Measurements from ENCODE around the gene SLC5A10.
"Not testable (repeated sequence)": the region's sequence is repeated elsewhere in the genome, so short reads cannot be mapped to it uniquely, and the experiment has no call there.

The SLC5A10 gene

DNA sequence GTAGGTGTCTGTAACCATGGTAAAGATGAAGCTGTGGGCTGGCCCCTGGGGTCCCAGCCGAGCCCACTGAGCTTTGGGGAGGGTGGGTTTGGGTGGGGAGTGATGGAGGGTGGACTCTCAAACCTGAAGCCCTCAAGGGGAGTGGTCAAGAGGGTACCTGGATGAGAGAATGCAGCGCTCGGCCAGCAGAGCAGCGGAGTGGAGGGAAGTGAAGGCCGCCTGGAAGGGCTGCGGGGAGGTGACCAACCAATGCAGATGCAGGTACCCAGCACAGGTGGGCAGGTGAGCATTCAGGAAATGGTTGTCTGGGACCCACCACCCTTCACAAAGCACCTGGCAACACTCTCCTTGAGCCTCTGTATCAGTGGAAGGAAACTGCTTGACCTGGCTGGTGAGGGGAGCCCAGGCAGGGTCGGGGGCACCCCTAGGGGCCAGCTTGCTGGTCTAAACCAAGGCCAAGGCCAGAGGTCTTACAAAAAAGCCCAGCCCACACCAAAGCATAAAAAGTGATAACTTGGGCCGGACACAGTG is 3.4 kb upstream of the SLC5A10 start:
- FAIRE-seq: no peak

DNA sequence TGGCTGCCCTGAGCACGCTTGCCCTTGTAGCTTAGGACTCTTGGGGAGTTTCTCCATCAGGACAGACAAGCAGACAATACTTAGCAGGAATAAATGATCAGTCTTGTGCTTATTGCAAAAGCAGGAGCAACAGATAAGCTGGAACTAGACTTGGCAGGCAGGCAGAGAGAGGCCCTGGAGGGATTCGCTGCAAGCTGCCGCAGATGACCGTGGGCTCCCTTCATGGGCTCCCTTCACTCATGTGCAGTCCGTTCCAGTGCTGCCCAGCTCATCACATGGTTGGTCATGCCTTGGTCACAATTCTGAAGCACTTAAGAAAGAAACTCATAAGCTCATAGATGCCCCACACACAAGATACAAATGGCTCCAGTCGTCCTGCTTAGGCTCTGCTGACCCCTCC is 2.4 kb upstream of the SLC5A10 start:
- no peak for FAIRE-seq

DNA sequence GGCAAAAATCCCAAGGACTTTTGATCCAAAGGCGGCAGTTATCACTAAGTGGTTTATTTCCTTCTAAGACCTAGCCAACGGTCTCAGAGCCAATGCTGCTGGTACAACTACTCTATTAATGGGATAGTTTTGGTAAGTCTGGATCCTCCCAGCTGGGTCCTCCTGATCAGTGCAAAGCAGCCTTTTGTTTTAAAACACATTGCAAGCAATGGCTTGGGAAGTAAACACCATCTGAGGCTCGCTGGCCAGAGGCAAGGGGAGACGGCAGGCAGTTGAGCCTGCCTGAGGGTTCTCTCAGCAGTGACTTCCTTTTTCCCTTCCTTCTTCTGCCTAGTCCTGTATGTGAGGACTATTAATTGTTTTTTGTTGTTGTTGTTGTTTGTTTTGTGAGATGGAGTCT is 1.6 kb upstream of the SLC5A10 start:
- no peak for FAIRE-seq

DNA sequence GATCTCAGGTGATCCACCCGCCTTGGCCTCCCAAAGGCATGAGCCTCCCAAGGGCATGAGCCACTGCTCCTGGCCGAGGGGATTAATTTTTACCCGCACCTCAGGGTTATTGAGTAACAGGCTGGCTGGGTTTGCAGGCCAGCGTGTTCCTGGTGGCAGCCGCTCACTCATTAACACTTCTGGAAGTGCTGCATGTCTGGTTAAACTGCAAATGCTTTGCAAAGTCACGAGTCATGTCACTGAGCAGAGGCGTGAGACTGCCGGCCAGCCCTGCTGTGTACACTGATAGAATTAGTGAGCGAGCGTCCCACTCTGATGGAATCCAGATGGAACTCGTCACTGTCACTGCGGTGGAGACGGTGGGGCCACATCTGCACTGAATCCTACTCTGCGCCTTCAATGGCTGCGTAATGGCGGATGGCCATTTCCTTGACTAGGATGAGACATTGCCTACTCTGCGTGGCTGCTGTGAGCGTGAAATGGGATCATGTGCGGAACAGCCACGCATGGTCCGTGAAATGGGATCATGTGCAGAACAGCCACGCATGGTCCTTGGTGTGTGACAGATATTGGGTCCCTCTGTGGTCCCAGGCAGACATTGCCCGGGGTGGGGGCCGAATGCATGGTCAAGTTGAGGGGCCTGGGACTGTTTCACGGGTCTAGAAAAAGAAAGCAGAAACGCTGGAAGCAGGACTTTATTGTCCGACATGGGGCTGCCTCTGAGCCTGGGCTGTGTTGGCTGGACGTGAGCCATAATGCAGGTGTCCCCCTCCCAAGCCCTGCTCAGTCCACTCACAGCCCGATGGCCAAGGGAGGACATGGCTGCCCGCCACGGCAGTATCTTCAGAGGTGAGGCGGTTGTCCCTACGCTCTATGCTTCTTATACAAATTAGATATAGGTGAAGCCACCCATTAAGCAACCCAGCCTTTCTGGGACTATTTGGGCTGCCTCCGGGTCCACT is 740 bp upstream of the SLC5A10 start:
- FAIRE-seq: no peak

DNA sequence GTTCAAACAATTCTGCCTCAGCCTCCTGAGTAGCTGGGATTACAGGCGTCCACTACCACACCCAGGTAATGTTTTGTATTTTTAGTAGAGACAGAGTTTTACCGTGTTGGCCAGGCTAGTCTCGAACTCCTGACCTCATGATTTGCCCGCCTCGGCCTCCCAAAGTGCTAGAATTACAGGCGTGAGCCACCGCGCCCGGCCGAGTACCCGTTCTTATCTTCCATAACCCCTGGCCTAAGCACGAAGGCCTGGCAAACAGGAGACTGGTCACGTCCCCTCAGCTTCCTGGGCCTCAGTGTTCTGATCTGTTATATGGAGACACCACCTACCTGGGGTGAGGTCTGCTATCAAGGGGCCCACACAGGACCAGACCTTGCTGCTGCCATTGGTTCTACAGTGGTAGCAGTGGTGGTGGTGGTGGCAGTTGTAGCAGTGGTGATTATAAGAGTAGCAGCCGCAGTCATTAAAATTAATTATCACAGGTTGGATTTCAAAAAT is 1.3 kb downstream of the SLC5A10 start:
- FAIRE-seq: no peak

DNA sequence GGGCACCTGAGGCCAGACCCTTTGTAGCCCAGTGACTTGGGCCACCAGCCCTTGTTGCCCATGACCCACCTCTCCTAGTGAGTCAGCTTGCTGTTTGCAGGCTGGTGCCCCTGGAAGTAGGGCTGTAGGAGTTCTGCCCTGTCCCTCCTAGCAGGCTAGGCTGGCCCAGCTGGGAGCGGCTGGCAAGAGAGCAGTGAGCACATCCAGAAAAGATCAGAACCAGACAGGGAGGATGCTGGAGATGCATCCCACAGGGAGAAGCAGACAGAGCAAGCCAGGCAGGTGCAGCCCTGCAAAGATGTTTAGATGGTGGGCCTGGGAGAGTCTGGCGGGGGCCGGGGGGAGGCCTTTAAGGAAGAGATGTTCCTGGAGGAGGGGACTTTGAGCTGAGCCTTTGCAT is 2.4 kb downstream of the SLC5A10 start:
- no peak for FAIRE-seq

DNA sequence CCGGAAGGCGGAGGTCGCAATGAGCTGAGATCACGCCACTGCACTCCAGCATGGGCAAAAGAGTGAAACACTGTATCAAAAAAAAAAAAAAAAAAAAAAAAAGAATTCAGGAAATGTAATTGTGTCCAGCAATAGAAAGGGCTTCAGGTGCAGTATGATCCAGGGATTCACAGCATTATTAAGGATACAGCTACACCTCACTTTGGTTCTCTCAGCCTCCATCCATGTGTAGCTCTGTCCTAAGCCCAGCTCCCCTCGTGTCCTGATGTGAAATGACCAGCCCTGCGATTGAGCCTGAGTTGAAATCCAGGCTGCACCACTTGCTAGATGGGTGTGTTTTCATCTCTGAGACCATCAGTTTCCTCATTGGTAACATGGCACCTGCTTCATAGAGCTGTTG is 3.0 kb downstream of the SLC5A10 start:
- no peak for FAIRE-seq

DNA sequence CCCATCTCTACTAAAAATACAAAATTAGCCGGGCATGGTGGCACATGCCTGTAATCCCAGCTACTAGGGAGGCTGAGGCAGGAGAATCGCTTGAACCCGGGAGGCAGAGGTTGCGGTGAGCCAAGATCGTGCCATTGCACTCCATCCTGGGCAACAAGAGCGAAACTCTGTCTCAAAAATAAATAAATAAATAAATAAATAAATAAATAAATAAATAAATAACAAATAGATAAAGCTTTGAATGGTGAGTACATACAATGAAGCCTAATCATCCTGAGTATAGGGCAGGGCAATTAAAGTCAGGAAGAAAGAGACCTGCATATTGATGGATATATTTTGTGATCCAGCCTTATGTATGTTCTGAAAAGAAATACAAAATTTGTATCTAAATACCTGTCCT is 4.1 kb downstream of the SLC5A10 start:
- FAIRE-seq: not testable (repeated sequence)

DNA sequence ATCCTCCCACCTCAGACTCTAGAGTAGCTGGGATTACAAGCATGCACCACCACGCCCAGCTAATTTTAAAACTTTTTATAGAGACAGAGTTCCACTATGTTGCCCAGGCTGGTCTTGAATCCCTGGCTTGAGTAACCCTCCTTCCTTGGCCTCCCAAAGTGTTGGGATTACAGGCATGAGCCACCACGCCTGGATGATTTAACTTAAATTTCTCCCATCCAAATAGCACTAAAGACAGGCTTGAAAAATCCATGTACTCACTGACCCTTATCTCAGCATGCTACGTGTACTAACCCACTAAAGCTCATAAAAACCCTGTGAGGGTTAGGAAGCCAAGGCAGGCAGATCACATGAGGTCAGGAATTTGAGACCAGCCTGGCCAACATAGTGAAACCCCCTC is 4.6 kb downstream of the SLC5A10 start:
- no peak for FAIRE-seq

DNA sequence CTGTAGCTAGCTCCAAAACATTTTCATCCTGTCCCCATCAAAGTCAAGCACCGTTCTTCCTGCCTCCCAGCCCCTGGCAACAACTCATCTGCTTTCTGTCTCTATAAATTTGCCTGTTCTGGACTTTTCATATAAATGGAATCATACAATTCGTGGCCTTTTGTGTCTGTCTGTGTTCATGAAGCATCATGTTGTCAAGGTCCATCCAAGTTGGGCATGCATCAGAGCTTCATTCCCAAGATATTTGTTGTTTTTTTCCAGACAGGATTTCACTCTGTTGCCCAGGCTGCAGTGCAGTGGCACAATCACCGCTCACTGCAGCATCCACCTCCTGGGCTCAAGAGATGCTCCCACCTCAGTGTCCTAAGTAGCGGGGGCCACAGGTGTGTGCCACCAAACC is 5.9 kb downstream of the SLC5A10 start:
- FAIRE-seq: no peak

DNA sequence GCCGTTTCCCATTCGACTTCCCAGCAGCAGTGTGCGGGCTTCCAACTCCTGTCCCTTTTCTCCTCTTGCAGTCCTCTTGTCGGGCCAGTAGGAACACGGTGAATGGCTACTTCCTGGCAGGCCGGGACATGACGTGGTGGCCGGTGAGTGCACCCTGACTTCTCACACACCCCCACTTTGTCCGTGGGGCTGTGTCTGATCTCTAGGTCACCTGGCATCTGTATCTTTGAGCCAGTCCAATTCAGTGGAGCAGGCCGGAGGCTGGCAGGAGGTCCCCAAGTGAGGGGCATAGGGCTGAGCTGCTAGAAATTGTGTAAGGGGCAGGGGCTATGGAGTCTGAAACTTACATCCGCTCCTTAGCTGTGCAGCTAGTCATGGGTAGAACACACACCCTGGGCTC is 6.6 kb downstream of the SLC5A10 start:
- no peak for FAIRE-seq

DNA sequence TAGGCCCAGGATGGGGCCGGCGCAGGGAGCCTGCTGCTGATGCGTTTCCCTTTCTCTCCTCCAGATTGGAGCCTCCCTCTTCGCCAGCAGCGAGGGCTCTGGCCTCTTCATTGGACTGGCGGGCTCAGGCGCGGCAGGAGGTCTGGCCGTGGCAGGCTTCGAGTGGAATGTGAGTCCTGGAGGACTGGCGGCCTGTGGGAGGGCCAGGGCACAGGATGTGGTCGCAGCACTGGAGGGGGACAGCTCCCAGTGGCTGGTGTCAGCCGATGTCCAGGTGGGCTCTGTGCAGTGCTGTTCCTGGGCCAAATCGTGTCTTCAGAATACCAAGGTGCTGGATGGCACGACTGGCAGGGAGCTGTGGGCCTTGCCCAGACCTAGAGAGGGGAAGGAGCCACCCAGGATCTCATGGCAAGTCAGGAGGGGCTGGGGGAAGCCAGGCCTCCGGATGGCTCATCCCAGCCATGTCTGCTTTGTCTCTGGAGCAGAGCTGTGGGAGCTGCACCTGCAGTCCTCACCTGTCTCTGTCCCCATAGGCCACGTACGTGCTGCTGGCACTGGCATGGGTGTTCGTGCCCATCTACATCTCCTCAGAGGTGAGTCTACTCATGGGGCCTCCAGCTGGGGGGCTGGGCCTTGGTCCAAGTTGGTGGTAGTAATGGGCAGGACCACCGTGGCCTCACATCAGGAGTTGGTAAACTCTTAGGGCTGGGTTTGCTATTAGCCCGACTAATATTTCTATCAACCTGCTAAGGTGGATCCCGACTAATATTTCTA is 7.3 kb downstream of the SLC5A10 start:
- no peak for FAIRE-seq

DNA sequence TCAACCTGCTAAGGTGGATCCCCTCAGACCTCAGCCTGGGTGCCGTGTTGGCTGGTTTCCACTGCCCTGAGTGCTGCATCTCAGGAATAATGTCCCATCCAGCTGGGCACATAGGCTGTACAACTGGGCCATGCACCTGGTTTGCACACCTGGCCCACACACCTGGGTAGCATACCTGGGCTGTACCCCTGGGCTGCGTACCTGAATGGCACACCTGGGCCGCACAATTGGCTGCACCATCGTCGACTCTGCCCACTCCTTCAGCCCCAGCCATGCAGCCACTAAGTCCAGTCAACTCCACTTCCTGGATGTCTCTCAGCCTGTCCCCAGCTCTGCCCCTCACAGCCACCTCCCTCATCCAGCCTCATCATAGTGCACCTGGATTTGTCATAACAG is 7.9 kb downstream of the SLC5A10 start:
- FAIRE-seq: no peak

DNA sequence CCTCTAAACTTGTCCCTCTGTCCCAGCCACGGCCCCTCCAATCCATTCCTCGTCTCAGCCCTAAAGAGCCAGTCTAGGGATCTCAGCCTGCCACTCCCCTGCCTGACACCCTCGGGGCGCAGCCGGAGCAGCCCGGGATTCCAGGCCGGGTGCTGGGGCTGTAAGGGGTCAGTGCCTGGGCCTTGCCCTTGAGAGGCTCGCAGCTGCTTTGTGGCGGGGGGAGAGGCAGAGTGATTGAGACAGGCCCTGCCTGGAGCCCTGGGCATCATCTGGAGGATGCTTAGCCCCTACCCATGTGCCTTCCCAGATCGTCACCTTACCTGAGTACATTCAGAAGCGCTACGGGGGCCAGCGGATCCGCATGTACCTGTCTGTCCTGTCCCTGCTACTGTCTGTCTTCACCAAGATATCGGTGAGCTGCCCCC is 8.3 kb downstream of the SLC5A10 start:
- FAIRE-seq: no peak

DNA sequence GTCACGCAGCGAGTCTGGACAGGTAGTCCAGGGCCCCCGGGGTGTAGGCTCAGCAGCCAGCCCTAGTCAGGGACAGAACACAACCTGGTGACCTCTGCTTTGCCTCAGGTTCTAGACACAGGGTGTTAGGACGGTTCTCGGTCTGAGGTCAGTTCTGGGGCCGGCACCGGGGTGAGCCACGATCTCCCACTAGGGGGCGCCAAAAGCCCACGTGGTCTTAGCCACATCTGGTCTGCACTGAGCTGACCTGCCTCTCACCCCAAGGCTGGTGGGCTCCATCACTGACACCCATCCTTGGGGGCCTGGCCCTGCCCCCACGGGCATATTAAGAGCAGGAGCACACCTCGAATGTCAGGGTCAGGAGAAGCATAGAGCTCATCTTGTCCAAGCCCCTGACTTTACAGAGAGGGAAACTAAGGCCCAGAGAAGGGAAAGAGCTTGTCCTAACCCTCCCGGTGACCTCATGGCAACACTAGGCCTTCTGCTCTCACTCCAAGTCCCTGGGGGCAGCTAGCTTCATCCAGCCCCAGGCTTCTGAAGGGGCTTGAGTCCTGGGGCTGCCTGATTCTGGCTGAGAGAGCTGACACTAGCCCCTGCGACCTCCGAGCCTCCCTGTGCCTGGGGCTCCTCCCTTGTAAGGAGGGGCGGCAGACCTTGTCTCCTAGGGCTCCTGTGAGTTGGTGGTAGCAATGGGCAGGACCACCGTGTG is 9.0 kb downstream of the SLC5A10 start:
- no peak for FAIRE-seq

DNA sequence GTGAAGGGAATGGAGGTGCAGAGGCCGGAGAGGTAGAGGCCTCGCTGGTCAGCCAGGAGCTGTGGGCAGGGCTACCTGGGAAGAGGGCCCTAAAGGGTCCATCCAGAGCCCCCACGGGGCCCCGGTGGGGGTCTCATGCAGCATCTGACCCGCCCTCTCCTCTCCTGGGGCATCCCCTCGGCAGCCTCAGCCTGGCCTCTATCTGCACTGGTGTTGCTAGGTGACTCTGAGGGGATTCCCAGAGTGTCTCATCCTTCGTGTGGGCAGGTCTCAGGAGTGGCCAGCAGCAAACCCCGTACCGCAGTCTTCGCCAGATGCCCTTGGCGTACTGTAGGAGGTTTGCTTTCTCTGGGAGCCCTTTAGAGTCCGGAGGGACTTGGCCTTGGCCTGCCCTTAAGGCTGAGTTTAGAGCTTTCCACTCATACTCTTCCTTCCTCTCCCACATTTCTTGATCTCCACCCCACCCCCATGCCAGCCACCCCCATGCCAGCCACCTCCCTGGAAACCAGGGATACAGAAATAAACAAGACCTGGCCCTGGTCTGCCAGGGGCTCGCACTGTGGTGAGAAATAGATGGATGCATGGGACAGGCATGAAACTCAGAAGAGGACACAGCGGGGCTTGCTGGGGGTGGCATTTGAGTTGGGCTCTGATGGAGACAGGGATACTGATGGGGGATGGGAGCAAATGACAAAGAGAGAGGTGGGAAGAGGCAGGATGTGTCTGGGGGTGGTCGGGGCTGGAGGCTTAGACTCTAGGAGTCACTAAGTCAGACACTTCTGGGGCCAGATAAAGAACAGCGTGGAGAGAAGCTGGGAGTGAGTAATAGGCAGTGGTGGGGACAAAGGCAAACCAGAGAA is 9.9 kb downstream of the SLC5A10 start:
- no peak for FAIRE-seq

DNA sequence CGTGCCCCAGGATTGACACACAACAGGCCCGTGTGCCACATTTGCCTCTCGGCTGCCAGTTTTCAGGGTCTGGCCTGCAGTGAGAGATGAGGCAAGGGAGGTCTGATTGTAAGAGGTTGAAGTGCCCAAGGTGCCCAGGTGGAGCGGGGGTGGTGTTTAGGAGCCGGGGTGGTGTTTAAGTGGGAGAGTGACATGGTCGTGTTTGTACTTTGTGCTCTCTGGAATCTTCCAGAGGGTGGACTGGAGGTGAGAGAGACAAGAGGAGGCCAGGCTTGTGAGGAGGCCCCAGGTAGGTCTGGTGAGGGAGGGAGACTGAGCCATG is 10.5 kb downstream of the SLC5A10 start:
- FAIRE-seq: no peak

DNA sequence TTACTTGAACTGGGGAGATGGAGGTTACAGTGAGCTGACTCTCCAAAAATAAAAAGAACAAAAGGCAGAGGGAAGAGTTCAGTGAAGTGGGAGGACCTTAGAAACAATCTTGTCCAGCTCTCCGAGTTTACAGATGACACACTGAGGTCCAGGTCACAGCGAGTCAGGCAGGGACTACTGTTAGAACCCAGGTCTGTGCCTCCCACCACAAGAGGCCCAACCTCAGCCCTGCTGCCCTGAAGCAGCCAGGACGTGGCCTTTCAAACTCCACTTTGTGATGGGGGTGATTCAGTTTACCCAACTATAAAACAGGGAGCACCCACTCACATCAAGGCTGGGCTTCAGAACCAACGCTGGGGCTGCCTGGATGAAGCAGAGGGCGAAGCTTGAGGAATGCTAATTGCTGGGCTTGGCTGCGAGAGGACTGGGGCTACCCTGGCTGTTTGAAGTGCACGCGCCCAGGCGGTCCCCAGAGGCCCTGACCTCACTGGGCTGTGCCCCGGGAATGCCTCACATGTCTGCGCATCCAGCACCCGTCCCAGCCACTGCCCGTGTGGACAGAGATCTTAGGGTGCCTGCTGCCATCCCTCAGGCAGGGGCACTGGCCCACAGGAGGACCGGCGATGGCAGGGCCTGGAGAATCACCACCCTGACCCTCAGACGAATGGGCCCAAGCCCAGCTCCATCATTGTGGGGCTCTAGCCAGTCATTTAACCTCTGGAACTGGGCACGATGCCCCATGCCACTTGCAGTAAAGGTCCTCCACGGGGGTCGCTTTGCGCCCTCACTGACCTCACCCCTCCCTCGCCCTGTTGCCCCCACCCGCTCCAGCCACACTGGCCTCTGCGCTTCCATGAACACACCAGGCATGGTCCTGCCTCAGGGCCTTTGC is 11.4 kb downstream of the SLC5A10 start:
- no peak for FAIRE-seq

DNA sequence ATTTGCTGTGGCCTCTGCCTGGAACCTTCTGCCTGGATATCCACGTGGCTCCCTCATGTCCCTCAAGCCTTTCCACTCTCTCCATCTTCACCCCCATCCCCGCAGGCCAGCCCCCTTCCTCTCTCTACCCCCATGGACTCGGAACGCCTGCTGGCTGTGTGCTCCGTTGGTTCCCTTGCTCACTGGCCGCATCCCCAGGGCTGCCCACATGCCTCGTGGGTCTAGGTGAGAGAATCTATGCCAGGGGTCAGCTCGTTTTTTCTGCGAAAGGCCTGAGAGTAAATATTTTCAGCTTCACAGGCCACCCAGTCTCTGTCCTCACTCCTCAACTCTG is 12.0 kb downstream of the SLC5A10 start:
- no peak for FAIRE-seq

DNA sequence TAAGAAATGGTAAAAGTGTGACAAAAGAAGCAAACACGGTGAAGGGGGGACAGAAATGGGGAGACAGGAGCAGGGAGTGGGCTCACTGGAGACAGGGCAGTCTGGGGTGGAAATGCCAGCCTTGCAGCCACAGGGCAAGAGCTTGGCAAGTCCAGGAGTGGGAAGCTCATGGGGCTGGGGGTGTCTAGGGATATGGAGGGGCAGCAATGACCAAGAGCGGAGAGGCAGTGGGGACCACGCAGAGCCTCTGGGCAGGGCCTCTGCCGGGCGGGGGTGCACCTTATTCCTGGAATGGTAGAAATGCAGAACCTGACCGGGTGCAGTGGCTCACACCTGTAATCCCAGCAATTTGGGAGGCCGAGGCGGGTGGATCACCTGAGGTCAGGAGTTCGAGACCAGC is 12.6 kb downstream of the SLC5A10 start:
- no peak for FAIRE-seq
